GM23338 (cell line): ENCODE measurements around the gene DCHS1. TPM values are rescaled to one million over a fixed set of nuclear protein-coding genes. Genes with fewer than 3 reads are reported as not detected.

ENCODE experiments used
- ATAC-seq: fragments of 200-7000 bp; cut with Tn5 transposase; 3 replicates; pipeline ENCODE4 v1.9.1; 2020
- DNase-seq: peaks from one replicate; pipeline ENCODE4 v3.0.0-alpha.2; 2015; ENCODE audit warnings: low spot score
- H2AFZ ChIP-seq: fragments of 200-600 bp; sonication (generic); 2 replicates; pipeline ENCODE4 v1.8.0; 2016; ENCODE audit warnings: antibody characterized with exemption, mild to moderate bottlenecking, moderate library complexity
- H3F3A ChIP-seq: fragments of 200-600 bp; sonication (generic); replicated peaks from 2 replicates; pipeline ENCODE4 v1.8.0; 2017; ENCODE audit warnings: antibody characterized with exemption, mixed run types, low read depth
- H3K27ac ChIP-seq: fragments of 200-600 bp; sonication (generic); 2 replicates; pipeline ENCODE4 v1.6.1; 2016; ENCODE audit warnings: low read depth
- H3K27me3 ChIP-seq: fragments of 200-600 bp; sonication (generic); 2 replicates; pipeline ENCODE4 v1.8.0; 2016; ENCODE audit warnings: mild to moderate bottlenecking, mixed run types, moderate library complexity; ENCODE audit not compliant: insufficient read depth
- H3K36me3 ChIP-seq: fragments of 200-600 bp; sonication (generic); 2 replicates; pipeline ENCODE4 v1.8.0; 2016; ENCODE audit warnings: mild to moderate bottlenecking; ENCODE audit not compliant: insufficient read depth
- H3K4me1 ChIP-seq: fragments of 200-600 bp; sonication (generic); 2 replicates; pipeline ENCODE4 v1.8.0; 2016; ENCODE audit warnings: mild to moderate bottlenecking, moderate library complexity; ENCODE audit not compliant: insufficient read depth
- H3K4me2 ChIP-seq: fragments of 200-600 bp; sonication (generic); 2 replicates; pipeline ENCODE4 v1.7.1; 2017; ENCODE audit warnings: mixed run types
- H3K4me3 ChIP-seq: fragments of 200-600 bp; sonication (generic); 2 replicates; pipeline ENCODE4 v1.6.1; 2016; ENCODE audit warnings: mixed run types
- H3K79me2 ChIP-seq: fragments of 200-600 bp; sonication (generic); replicated peaks from 2 replicates; pipeline ENCODE4 v1.8.0; 2017; ENCODE audit warnings: mild to moderate bottlenecking; ENCODE audit not compliant: insufficient read depth
- H3K9me2 ChIP-seq: fragments of 200-600 bp; sonication (generic); 2 replicates; pipeline ENCODE4 v1.8.0; 2017; ENCODE audit not compliant: insufficient read depth
- H4K20me1 ChIP-seq: fragments of 200-600 bp; sonication (generic); replicated peaks from 2 replicates; pipeline ENCODE4 v1.8.0; 2017; ENCODE audit warnings: mild to moderate bottlenecking; ENCODE audit not compliant: insufficient read depth
- H3K27ac Mint-ChIP-seq: 2 replicates; pipeline ENCODE4 v1.8.0; 2020; ENCODE audit warnings: inconsistent platforms, mild to moderate bottlenecking, moderate library complexity, mixed read lengths
- H3K27me3 Mint-ChIP-seq: 3 replicates; pipeline ENCODE4 v1.8.0; 2022; ENCODE audit warnings: low read depth, mild to moderate bottlenecking, moderate library complexity, mixed read lengths, inconsistent platforms; ENCODE audit not compliant: insufficient read depth, poor library complexity
- H3K36me3 Mint-ChIP-seq: 3 replicates; pipeline ENCODE4 v1.8.0; 2021; ENCODE audit warnings: low read depth, mild to moderate bottlenecking, inconsistent platforms, moderate library complexity, mixed read lengths
- H3K4me1 Mint-ChIP-seq: 3 replicates; pipeline ENCODE4 v1.8.0; 2020; ENCODE audit warnings: mild to moderate bottlenecking, inconsistent platforms, mixed read lengths
- H3K4me3 Mint-ChIP-seq: 3 replicates; pipeline ENCODE4 v1.8.0; 2021; ENCODE audit warnings: moderate library complexity, mild to moderate bottlenecking, inconsistent platforms, mixed read lengths
- H3K9me3 Mint-ChIP-seq: 3 replicates; pipeline ENCODE4 v1.8.0; 2020; ENCODE audit warnings: moderate library complexity, mild to moderate bottlenecking, inconsistent platforms, mixed read lengths
- CTCF ChIP-seq, 2 experiments: fragments of 200-600 bp in 1 of 2; sonication (generic) in 1 of 2; conservative IDR thresholded peaks; 2 replicates each; pipeline versions ENCODE4 v1.5.1 to v1.6.1; 2016 to 2017; ENCODE audit warnings: antibody characterized with exemption in 2 of 2, low read depth in 2 of 2, mild to moderate bottlenecking in 2 of 2, moderate library complexity in 1 of 2
- NANOG ChIP-seq: IDR thresholded peaks from 2 replicates; pipeline ENCODE4 v1.6.1; 2016; ENCODE audit warnings: antibody characterized with exemption, borderline replicate concordance
- ZNF462 ChIP-seq: fragments of 250-450 bp; sonication (Bioruptor Pico); IDR thresholded peaks from 2 replicates; pipeline ENCODE4 v1.5.0; 2020; ENCODE audit warnings: mild to moderate bottlenecking, moderate library complexity
- polyA plus RNA-seq: library from polyadenylated mRNA; unstranded; fragments of >200 nt; fragmentation: Nextera tagmentation; extraction: Ambion mirVana; gene quantifications from 2 replicates; pipeline ENCODE4 v1.2.1, GENCODE V29; 2016
- total RNA-seq: library from RNA; depleted of rRNA; stranded (reverse); fragments of >200 nt; shearing (Covaris generic); gene quantifications from 2 replicates; pipeline ENCODE4 v1.2.3, GENCODE V29; 2014

DCHS1 gene
- total and polyA plus RNA-seq, 2 experiments from 2014 or later, result 2.3 to 20.7 TPM

- no peak for TF ChIP-seq ZNF462 (CRISPR knock-in tag)
Observed at GRCh38 chr11:6584528-6584927, 71.1 kb downstream of the DCHS1 start (continued).

- ATAC-seq, result no peak
Observed at GRCh38 chr11:6583584-6583983, 72.0 kb downstream of the DCHS1 start.

More at GRCh38 chr11:6583584-6583983, 72.0 kb downstream of the DCHS1 start:
- Histone ChIP-seq H3K36me3 (no peaks in the 10 kb centered on the region), H2AFZ (no peak overlapping the region), H3K4me3 (no peak overlapping the region), H3K9me2 (no peaks in the 10 kb centered on the region), H3K79me2 (no peaks in the 10 kb centered on the region), H3K27me3 (no peaks in the 10 kb centered on the region), H3K4me2 (no peak overlapping the region), H3K27ac (no peak overlapping the region), H3F3A (no peaks in the 10 kb centered on the region), H3K4me1 (no peaks in the 10 kb centered on the region), H4K20me1 (no peaks in the 10 kb centered on the region)
- Mint-ChIP-seq H3K9me3 (peaks cover 18% of the 10 kb centered on the region; the same call in 2 of the 3 replicates), H3K4me1 (no peaks in the 10 kb centered on the region), H3K36me3 (peaks cover 16% of the 10 kb centered on the region), H3K27ac (no peak overlapping the region), H3K27me3 (peaks cover 4% of the 10 kb centered on the region), H3K4me3 (no peak overlapping the region)
- no peak for TF ChIP-seq NANOG
- TF ChIP-seq CTCF (conservative IDR thresholded peaks at IDR 0.05; ENCODE audit: low read depth in 2 of 2), result no peak
- DNase-seq, result no peak
